GM18499 (cell line): Measurements from ENCODE around the gene PLCL2.

ENCODE experiments used
- ATAC-seq: cut with Tn5 transposase; IDR thresholded peaks from one replicate; pipeline ENCODE4 v1.9.1; 2021; ENCODE audit warnings: moderate number of reproducible peaks; ENCODE audit not compliant: insufficient read depth, unreplicated experiment

Gene PLCL2

GRCh38 chr3:17059989-17060550, 175.3 kb downstream of the PLCL2 start:
- ATAC-seq: no peak

- no peak for ATAC-seq
These were observed 176.2 kb downstream of the PLCL2 start for GRCh38 chr3:17061005-17061404.

DNA sequence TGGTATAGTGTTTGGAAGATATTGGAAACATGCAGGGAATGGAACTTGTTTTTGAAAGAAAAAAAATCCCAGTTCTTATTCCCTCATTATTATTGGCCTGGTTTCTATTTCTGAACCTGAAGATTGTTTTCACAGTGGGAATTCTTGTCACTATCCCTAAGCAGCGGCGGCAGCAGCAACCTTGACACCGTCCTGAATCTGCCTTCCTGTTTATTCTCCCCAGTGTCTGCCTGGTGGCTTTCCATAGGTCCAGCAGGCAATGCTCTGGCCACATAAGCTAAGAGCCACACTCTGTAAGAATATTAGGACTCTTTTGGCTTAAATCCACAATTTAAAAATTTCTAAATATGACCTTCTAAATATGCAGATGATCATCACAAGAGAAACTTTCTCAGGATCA, 178.0 kb downstream of the PLCL2 start:
- ATAC-seq: no peak

GRCh38 chr3:17063596-17063995, 178.8 kb downstream of the PLCL2 start:
- ATAC-seq: no peak

DNA sequence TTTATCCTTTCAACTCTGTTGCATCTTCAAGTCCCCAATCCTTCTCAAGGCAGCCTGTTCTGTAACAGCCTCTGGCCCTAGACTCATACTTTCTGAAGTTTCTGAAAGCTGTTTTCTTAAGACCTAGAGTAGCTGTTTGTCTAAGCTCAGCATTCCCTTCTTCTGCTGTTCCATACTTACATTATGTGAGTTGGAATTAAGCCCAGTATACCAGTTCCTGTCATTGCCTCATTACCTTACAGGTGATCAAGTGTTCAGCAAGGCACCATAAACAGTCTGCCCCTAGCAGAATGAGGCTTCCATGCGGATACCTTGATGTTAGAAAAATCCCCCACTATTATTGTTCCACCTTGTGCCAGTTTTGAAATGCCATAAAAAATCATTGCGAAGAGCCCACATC, 180.6 kb downstream of the PLCL2 start:
- ATAC-seq: no peak

DNA sequence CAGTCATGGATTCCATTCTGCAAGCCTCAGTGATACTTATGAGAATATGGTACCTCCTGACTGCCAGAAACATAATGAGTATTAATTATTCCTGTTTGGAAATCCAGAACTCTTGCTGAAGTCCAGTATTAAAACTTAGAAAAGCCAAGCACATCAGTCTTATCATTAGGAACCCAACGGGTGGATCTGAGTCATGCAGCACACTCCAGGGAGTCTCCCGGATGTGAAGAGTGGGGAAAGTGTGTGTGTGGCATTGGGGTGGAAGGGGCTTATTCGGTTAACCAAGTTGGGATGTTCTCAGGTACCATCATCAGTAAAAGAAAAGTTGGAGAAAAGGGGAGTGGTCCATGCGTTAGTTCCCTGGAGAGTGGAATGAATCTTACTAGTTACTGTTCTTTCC, 181.1 kb downstream of the PLCL2 start:
- no peak for ATAC-seq

DNA sequence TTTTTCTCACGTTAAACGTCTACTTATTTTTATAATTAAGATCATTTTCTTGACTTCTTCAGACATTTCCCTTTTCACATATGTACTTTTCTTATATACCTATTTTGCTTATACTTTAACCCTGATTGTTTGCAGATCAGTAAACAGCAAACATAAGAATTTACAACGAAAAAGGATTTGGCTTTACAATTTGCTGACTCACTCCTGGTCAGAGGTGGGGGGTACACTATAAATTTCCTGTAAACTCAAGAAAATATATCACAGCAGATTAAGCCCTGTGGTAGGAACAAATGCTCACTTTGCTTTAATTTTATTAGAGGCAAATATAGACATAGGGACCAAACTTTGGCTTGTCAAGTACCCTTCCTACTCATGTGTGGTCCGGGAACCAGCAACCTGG, 185.0 kb downstream of the PLCL2 start:
- no peak for ATAC-seq

DNA sequence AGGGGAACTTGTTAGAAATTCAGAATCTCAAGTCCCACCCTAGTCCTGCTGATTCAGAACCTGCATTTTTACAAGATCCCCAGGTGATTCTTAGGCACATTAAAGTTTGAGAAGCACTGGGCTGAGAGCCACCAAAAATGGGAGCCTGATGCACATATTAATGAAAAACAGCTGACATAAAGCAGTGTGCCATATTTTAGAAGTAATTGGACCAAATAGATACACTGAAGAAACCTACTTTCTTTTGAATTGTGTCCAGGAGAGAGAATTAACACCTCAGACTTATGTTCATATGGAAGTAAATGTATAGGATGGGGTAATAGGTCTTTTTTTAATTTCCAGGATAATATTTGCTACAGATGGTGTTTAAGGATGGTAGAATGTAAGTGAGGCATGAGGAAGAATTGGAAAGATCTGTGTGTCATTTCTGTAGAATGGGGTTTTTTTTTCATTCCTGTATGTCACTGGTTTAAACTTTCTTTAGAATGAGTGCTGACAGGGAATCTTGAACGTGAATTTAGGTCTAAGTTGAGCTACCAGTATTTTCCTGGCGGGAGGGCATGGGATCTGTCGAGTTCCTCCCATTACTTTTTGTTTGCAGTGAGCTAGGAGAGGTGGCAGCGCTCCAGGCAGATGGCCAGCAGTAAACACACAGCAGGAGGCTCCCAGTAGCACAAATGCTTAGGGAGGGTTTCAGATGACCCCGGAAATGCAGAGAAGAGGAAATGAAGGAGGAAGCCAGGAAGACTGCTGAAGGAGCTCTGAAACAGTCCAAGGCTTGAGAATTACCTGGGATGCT, 185.6 kb downstream of the PLCL2 start:
- ATAC-seq: no peak

- ATAC-seq: no peak
These were observed 189.8 kb downstream of the PLCL2 start for GRCh38 chr3:17074559-17074958.

- no peak for ATAC-seq
These were observed 190.6 kb downstream of the PLCL2 start for GRCh38 chr3:17075358-17075757.

- ATAC-seq: no peak
These were observed 191.2 kb downstream of the PLCL2 start for GRCh38 chr3:17075907-17076306.

DNA sequence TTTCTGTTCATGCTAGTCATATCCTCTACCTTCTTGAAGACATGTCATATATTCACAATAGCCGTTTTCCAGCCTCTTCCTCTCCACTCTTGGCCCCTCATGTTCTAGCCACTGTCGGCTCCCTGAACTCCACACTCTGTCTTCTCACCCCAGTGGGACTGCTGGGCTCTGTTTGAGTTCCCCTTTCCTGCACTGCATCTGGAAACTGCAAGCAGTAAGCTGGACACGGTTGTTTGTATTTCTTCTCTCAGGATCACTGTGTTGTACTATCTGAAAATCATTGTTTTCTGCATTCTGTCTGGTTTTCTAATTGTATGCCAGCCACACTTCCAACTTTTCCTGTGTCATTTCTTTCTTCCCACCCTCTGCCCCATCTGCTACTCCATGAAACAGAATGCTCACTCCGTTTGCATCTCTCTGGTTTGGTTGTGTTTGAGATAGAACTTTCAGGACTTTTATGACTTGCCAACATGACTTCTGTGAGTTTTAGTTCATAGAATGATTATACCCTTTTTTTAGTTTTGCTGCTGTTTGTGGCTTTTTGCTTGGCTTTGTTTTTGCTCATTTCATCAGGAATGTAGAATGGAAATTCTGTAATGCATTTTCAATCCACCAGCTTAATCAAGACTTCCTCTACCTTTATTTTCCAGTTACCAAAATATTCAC, 192.3 kb downstream of the PLCL2 start:
- no peak for ATAC-seq

DNA sequence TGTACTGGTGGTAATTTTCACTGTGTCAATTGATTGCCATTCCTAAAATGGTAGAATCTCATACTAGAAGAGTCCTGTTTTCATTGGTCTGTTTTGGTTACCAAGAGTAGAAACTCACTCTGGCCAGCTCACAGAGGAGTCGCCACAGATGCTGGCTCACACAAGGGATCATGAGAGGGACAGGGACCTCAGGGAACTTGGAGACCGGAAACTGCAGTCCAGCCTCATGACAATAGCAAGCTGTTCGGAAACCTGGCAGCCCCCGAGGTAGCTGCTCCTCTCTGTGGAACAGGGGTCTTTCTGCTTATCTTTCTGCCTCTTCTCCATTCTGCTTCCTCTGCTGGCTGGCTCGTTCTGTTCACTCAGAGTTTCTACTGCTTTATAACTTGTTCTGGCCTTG, 192.9 kb downstream of the PLCL2 start:
- ATAC-seq: no peak

DNA sequence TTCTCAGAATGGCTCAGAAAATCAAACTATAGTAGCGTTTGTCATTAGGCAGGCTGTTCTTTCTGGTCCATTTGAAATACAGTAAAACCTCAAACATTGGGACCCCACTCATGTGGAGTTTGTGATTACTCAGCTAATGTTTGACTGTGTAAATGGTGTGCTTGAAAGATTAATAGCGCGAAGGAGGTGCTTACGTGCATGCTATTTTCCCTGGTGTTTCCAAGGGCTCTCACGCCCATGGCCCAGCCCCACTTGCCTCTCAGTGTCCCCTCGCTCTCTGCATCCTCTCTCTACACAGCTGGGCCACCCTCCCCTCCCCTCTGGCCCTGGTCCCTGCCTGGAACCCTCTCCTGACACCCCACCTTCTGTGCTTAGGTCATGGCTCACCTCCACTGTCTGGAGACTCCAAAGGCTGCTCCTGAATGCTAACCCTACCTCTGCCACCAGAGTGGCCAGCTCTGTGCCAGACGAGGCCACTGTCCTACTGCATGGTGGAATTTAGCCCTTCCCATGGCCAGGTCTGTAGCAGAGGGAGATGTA, 194.2 kb downstream of the PLCL2 start:
- no peak for ATAC-seq

DNA sequence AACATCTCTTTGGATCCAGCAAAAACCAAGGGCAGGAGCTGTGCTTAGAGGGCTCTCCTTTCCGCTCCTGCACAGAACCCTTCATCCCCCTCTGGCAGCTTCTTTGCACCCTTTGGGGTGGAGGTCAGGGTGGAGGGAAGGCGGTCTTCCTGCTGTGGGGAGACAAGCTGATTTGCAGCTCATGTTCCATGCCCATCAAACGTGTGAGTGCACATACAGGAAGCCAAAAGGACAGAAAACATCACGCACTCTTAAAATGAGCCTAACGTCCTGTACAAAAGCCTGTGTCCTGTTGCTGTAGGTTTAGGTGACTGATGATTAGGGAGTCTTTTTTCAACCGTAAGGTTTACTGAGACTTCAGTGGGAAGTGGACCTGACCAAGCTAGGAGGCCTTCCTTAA, 195.2 kb downstream of the PLCL2 start:
- ATAC-seq: no peak

GRCh38 chr3:17081520-17081919, 196.8 kb downstream of the PLCL2 start:
- no peak for ATAC-seq

GRCh38 chr3:17087509-17087908, 202.8 kb downstream of the PLCL2 start:
- no peak for ATAC-seq

DNA sequence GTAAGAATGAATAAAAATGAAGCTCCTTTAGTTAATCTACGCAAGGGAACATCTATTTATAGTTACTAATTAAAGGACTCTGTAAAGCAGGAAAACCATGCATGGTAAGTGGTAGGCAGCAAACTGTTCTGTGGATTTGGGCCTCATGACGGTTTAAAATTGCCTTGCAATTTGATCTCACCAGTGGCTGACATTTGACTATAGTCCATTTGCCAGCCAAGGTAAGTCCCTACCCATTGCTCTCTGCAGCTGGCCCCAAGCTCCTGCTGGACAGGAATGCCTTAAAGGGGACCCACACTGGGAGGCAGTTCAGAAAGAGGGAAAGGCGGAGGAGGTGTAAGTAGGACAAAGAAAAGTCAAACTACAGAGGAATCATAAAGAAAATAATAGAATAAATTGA, 203.3 kb downstream of the PLCL2 start:
- ATAC-seq: no peak

- ATAC-seq: no peak
These were observed 204.0 kb downstream of the PLCL2 start for GRCh38 chr3:17088602-17089313.

DNA sequence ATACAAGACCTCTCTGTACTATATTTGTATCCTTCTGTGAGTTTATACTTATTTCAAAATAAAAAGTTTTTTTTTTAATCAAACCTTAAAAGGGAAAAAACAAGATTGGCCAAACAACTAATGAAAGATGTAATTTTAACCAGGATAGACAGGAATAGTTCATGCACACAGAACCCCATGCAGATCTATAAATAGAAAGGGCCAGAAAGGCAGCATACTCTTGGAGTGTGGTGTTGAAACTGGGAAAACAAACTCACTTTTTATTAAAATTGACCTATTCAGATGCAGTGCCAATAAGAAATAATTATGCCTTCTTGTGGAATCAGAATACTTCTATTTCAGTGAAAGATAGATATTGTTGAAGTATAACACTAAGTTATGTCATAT, 204.6 kb downstream of the PLCL2 start:
- no peak for ATAC-seq
